ENCODE measurements around the gene SLC6A17.

Gene SLC6A17

GRCh38 chr1:110228869-110229268 is 78.6 kb downstream of the SLC6A17 start:
- no peak for DNase-seq
- H3K9me3 Mint-ChIP-seq: no peaks in the 10 kb centered on the region
- H3K4me3 Mint-ChIP-seq: no peak overlapping the region
- H3K27ac Mint-ChIP-seq: peak overlapping the region; percentile 74
- peaks cover 12% of the 10 kb centered on the region for H3K4me1 Mint-ChIP-seq
- TF ChIP-seq CTCF (IDR thresholded peaks at IDR 0.05): no peak
- no peaks in the 10 kb centered on the region for H3K36me3 Mint-ChIP-seq (ENCODE audit: low read depth)
- H3K27me3 Mint-ChIP-seq (ENCODE audit: low read depth, poor library complexity): peaks cover 7% of the 10 kb centered on the region

- Mint-ChIP-seq H3K27me3 (ENCODE audit: low read depth, poor library complexity) (peaks cover 7% of the 10 kb centered on the region), H3K4me3 (no peak overlapping the region)
- no peak for DNase-seq
Measured at GRCh38 chr1:110229348-110230001, 79.2 kb downstream of the SLC6A17 start.

GRCh38 chr1:110230381-110231199 is 80.3 kb downstream of the SLC6A17 start:
- Mint-ChIP-seq H3K4me1 (peaks cover 17% of the 10 kb centered on the region), H3K4me3 (no peak overlapping the region), H3K36me3 (ENCODE audit: low read depth) (no peaks in the 10 kb centered on the region), H3K27ac (no peak overlapping the region), H3K9me3 (no peaks in the 10 kb centered on the region), H3K27me3 (ENCODE audit: low read depth, poor library complexity) (peaks cover 7% of the 10 kb centered on the region)
- no peak for TF ChIP-seq CTCF (IDR thresholded peaks at IDR 0.05)
- DNase-seq: no peak

More at GRCh38 chr1:110229348-110230001, 79.2 kb downstream of the SLC6A17 start:
- H3K9me3 Mint-ChIP-seq: no peaks in the 10 kb centered on the region
- TF ChIP-seq CTCF (IDR thresholded peaks at IDR 0.05): no peak
- no peaks in the 10 kb centered on the region for H3K36me3 Mint-ChIP-seq (ENCODE audit: low read depth)
- peak overlapping the region; percentile 73 for H3K27ac Mint-ChIP-seq
- H3K4me1 Mint-ChIP-seq: peaks cover 12% of the 10 kb centered on the region

GRCh38 chr1:110233861-110234260 is 83.6 kb downstream of the SLC6A17 start:
- H3K4me1 Mint-ChIP-seq: peaks cover 12% of the 10 kb centered on the region
- peak overlapping the region; percentile 51 for H3K27ac Mint-ChIP-seq
- peaks cover 12% of the 10 kb centered on the region for H3K27me3 Mint-ChIP-seq (ENCODE audit: low read depth, poor library complexity)
- TF ChIP-seq CTCF (IDR thresholded peaks at IDR 0.05): no peak
- DNase-seq: no peak
- H3K9me3 Mint-ChIP-seq: no peaks in the 10 kb centered on the region
- no peaks in the 10 kb centered on the region for H3K36me3 Mint-ChIP-seq (ENCODE audit: low read depth)
- no peak overlapping the region for H3K4me3 Mint-ChIP-seq

GRCh38 chr1:110234691-110235090 is 84.4 kb downstream of the SLC6A17 start:
- no peak overlapping the region for H3K4me3 Mint-ChIP-seq
- peak overlapping the region; percentile 49 for H3K27ac Mint-ChIP-seq
- H3K36me3 Mint-ChIP-seq (ENCODE audit: low read depth): no peaks in the 10 kb centered on the region
- no peak for TF ChIP-seq CTCF (IDR thresholded peaks at IDR 0.05)
- no peaks in the 10 kb centered on the region for H3K9me3 Mint-ChIP-seq
- no peak for DNase-seq
- H3K27me3 Mint-ChIP-seq (ENCODE audit: low read depth, poor library complexity): peaks cover 16% of the 10 kb centered on the region
- peaks cover 10% of the 10 kb centered on the region for H3K4me1 Mint-ChIP-seq
